Hepatocyte (in vitro differentiated cells): ENCODE data around the gene KIF27. TPM values are rescaled to one million over a fixed set of nuclear protein-coding genes. Genes with fewer than 3 reads are reported as not detected.

Experiments used
- DNase-seq: peaks from one replicate; pipeline ENCODE4 v3.0.0-alpha.2; 2016; ENCODE audit warnings: low spot score
- H2AFZ ChIP-seq: fragments of 200-600 bp; sonication (generic); 2 replicates; pipeline ENCODE4 v1.6.0; 2016; ENCODE audit warnings: antibody characterized with exemption, mild to moderate bottlenecking
- H3K27ac ChIP-seq: fragments of 200-600 bp; sonication (generic); 2 replicates; pipeline ENCODE4 v1.5.1; 2016; ENCODE audit warnings: mild to moderate bottlenecking
- H3K27me3 ChIP-seq: fragments of 200-600 bp; sonication (generic); 2 replicates; pipeline ENCODE4 v1.6.1; 2016
- H3K36me3 ChIP-seq: fragments of 200-600 bp; sonication (generic); replicated peaks from 2 replicates; pipeline ENCODE4 v1.5.1; 2016; ENCODE audit warnings: low read depth; ENCODE audit not compliant: insufficient read depth
- H3K4me1 ChIP-seq: fragments of 200-600 bp; sonication (generic); 2 replicates; pipeline ENCODE4 v1.5.1; 2016; ENCODE audit warnings: mild to moderate bottlenecking, moderate library complexity; ENCODE audit not compliant: insufficient read depth
- H3K4me2 ChIP-seq: fragments of 200-600 bp; sonication (generic); 2 replicates; pipeline ENCODE4 v1.6.0; 2016
- H3K4me3 ChIP-seq: fragments of 200-600 bp; sonication (generic); 2 replicates; pipeline ENCODE4 v1.5.1; 2016; ENCODE audit warnings: mild to moderate bottlenecking
- H3K79me2 ChIP-seq: fragments of 200-600 bp; sonication (generic); 2 replicates; pipeline ENCODE4 v1.6.0; 2017; ENCODE audit warnings: mild to moderate bottlenecking
- H3K9me2 ChIP-seq: fragments of 200-600 bp; sonication (generic); replicated peaks from 2 replicates; pipeline ENCODE4 v1.6.0; 2017; ENCODE audit warnings: mild to moderate bottlenecking; ENCODE audit not compliant: insufficient read depth
- H3K9me3 ChIP-seq: fragments of 200-600 bp; sonication (generic); 2 replicates; pipeline ENCODE4 v1.5.1; 2016; ENCODE audit warnings: low read depth, mild to moderate bottlenecking
- H4K20me1 ChIP-seq: fragments of 200-600 bp; sonication (generic); 2 replicates; pipeline ENCODE4 v1.6.0; 2016; ENCODE audit warnings: mild to moderate bottlenecking; ENCODE audit not compliant: insufficient read depth, poor library complexity, severe bottlenecking
- EZH2 ChIP-seq: fragments of 200-600 bp; sonication (generic); IDR thresholded peaks from 2 replicates; pipeline ENCODE4 v1.6.1; 2016; ENCODE audit warnings: antibody characterized with exemption, mild to moderate bottlenecking, borderline replicate concordance
- EZH2phosphoT487 ChIP-seq: fragments of 200-600 bp; sonication (generic); IDR thresholded peaks from one replicate; pipeline ENCODE4 v1.6.1; 2018; ENCODE audit warnings: antibody characterized with exemption, mild to moderate bottlenecking, low read depth, moderate library complexity; ENCODE audit not compliant: unreplicated experiment, severe bottlenecking
- WGBS: methylation state at CpG from one replicate; pipeline ENCODE4 v1.1.6; 2016; ENCODE audit warnings: low lambda C conversion rate; ENCODE audit errors: missing lambda C conversion rate; 5-methylcytosine and 5-hydroxymethylcytosine counted together
- polyA plus RNA-seq: library from polyadenylated mRNA; unstranded; fragments of >200 nt; fragmentation: Nextera tagmentation; extraction: Ambion mirVana; gene quantifications from 2 replicates; pipeline ENCODE4 v1.2.1, GENCODE V29; 2016
- total RNA-seq: library from RNA; depleted of rRNA; stranded (reverse); fragments of >200 nt; gene quantifications from 2 replicates; pipeline ENCODE4 v1.2.3, GENCODE V29; 2014
- TF ChIP-seq, protein P1 (sequence below): fragments of 200-600 bp; sonication (generic); IDR thresholded peaks from 2 replicates; pipeline ENCODE4 v1.5.1; 2016; ENCODE audit warnings: antibody characterized with exemption, mild to moderate bottlenecking; ENCODE audit not compliant: poor library complexity

KIF27 gene
- total and polyA plus RNA-seq, 2 experiments from 2014 or later = 4.6 to 6.2 TPM

DNA sequence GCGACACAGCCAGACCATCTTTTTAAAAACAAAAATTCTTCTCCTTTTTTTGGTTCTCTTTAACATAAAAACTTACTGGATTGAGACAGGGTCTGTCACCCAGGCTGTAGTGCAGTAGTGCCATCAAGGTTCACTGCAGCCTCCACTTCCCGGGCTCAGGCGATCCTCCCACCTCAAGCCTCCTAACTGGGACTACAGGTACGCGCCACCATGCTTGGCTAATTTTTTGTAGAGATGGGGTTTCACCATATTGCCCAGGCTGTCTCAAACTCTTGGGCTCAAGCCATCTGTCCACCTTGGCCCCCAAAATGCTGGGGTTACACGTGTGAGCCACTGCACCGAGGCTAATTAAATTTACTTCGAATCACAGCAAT, 45.0 kb upstream of the KIF27 start:
- Histone ChIP-seq H3K9me3 (no peaks in the 10 kb centered on the region), H3K79me2 (peaks cover 18% of the 10 kb centered on the region), H2AFZ (no peak overlapping the region), H3K4me1 (no peaks in the 10 kb centered on the region), H3K4me2 (no peak overlapping the region), H3K36me3 (peaks cover 7% of the 10 kb centered on the region), H3K27me3 (no peaks in the 10 kb centered on the region), H4K20me1 (peaks cover 40% of the 10 kb centered on the region), H3K4me3 (no peak overlapping the region), H3K27ac (no peak overlapping the region), H3K9me2 (no peaks in the 10 kb centered on the region)
- WGBS = 95% methylated on average over 8 of the region's 8 CpGs
- DNase-seq = no peak
- TF ChIP-seq EZH2 (no peak), EZH2phosphoT487 (no peak)
- TF ChIP-seq, protein P1, sequence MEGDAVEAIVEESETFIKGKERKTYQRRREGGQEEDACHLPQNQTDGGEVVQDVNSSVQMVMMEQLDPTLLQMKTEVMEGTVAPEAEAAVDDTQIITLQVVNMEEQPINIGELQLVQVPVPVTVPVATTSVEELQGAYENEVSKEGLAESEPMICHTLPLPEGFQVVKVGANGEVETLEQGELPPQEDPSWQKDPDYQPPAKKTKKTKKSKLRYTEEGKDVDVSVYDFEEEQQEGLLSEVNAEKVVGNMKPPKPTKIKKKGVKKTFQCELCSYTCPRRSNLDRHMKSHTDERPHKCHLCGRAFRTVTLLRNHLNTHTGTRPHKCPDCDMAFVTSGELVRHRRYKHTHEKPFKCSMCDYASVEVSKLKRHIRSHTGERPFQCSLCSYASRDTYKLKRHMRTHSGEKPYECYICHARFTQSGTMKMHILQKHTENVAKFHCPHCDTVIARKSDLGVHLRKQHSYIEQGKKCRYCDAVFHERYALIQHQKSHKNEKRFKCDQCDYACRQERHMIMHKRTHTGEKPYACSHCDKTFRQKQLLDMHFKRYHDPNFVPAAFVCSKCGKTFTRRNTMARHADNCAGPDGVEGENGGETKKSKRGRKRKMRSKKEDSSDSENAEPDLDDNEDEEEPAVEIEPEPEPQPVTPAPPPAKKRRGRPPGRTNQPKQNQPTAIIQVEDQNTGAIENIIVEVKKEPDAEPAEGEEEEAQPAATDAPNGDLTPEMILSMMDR = no peak

GRCh38 chr9:83965350-83966208, 44.3 kb upstream of the KIF27 start:
- Histone ChIP-seq H2AFZ (no peak overlapping the region), H4K20me1 (peaks cover 34% of the 10 kb centered on the region), H3K4me1 (no peaks in the 10 kb centered on the region), H3K27me3 (no peaks in the 10 kb centered on the region), H3K79me2 (peaks cover 16% of the 10 kb centered on the region), H3K9me3 (no peaks in the 10 kb centered on the region), H3K27ac (peak overlapping the region; percentile 44), H3K36me3 (peaks cover 7% of the 10 kb centered on the region), H3K4me2 (no peak overlapping the region), H3K9me2 (no peaks in the 10 kb centered on the region), H3K4me3 (no peak overlapping the region)
- no peak for DNase-seq
- WGBS = 67% methylated on average over 11 of the region's 11 CpGs
- TF ChIP-seq, protein P1 = no peak
- no peak for TF ChIP-seq EZH2phosphoT487
- no peak for TF ChIP-seq EZH2

DNA sequence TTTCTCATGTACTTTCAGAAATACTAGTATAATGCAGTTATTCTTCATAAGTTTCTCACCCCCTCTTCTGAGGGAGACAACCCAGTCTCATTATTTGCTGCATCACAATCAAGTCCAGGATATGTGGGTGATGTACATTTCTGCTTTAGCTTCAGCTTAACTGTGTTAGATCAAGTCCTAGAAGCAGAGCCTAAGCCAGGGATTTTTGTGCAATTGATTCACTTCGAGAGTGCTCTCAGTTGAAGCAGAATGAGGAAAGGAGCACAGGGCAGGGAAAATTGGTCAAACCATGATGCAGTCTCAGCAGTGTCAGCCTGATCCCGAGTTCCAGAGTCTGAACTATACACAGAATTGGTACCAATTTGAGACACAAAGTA, 43.7 kb upstream of the KIF27 start:
- TF ChIP-seq, protein P1 = no peak
- TF ChIP-seq EZH2 = no peak
- Histone ChIP-seq H3K9me2 (no peaks in the 10 kb centered on the region), H3K36me3 (peaks cover 7% of the 10 kb centered on the region), H3K9me3 (no peaks in the 10 kb centered on the region), H3K27ac (peak overlapping the region; percentile 44), H2AFZ (no peak overlapping the region), H3K4me3 (no peak overlapping the region), H3K27me3 (no peaks in the 10 kb centered on the region), H3K79me2 (peaks cover 11% of the 10 kb centered on the region), H4K20me1 (peaks cover 27% of the 10 kb centered on the region), H3K4me1 (no peaks in the 10 kb centered on the region), H3K4me2 (no peak overlapping the region)
- DNase-seq = no peak
- 56% methylated on average over 2 of the region's 2 CpGs for WGBS
